Upper lobe of left lung (tissue), 4 donors: ENCODE results near the gene LMO7.

ENCODE experiments used
- POLR2A ChIP-seq, 4 donors: fragments of 450-650 bp; IDR thresholded peaks; one replicate each; pipeline ENCODE4 v1.5.1; 2016 to 2017; ENCODE audit warnings: antibody characterized with exemption in 4 of 4, mild to moderate bottlenecking in 2 of 4
- TF ChIP-seq, protein P1 (sequence below), 6 experiments: fragments of 450-650 bp in 4 of 6; fragments of 200-600 bp in 2 of 6; sonication (generic) in 2 of 6; IDR thresholded peaks; one replicate each; pipeline ENCODE4 v1.5.1; 2016 to 2019; ENCODE audit warnings: antibody characterized with exemption in 6 of 6

GRCh38 chr13:75901501-75901900 lies 265.4 kb downstream of the LMO7 start:
- TF ChIP-seq, protein P1, sequence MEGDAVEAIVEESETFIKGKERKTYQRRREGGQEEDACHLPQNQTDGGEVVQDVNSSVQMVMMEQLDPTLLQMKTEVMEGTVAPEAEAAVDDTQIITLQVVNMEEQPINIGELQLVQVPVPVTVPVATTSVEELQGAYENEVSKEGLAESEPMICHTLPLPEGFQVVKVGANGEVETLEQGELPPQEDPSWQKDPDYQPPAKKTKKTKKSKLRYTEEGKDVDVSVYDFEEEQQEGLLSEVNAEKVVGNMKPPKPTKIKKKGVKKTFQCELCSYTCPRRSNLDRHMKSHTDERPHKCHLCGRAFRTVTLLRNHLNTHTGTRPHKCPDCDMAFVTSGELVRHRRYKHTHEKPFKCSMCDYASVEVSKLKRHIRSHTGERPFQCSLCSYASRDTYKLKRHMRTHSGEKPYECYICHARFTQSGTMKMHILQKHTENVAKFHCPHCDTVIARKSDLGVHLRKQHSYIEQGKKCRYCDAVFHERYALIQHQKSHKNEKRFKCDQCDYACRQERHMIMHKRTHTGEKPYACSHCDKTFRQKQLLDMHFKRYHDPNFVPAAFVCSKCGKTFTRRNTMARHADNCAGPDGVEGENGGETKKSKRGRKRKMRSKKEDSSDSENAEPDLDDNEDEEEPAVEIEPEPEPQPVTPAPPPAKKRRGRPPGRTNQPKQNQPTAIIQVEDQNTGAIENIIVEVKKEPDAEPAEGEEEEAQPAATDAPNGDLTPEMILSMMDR (IDR thresholded peaks at IDR 0.05) = no peak
- TF ChIP-seq POLR2A (IDR thresholded peaks at IDR 0.05) = no peak
